GM19468 (cell line): ENCODE results near the gene GDF2.

Experiments
- ATAC-seq: cut with Tn5 transposase; IDR thresholded peaks from one replicate; pipeline ENCODE4 v1.9.1; 2021; ENCODE audit warnings: mild to moderate bottlenecking, moderate library complexity, moderate number of reproducible peaks; ENCODE audit not compliant: unreplicated experiment; ENCODE audit errors: extremely low read depth

Gene GDF2

DNA sequence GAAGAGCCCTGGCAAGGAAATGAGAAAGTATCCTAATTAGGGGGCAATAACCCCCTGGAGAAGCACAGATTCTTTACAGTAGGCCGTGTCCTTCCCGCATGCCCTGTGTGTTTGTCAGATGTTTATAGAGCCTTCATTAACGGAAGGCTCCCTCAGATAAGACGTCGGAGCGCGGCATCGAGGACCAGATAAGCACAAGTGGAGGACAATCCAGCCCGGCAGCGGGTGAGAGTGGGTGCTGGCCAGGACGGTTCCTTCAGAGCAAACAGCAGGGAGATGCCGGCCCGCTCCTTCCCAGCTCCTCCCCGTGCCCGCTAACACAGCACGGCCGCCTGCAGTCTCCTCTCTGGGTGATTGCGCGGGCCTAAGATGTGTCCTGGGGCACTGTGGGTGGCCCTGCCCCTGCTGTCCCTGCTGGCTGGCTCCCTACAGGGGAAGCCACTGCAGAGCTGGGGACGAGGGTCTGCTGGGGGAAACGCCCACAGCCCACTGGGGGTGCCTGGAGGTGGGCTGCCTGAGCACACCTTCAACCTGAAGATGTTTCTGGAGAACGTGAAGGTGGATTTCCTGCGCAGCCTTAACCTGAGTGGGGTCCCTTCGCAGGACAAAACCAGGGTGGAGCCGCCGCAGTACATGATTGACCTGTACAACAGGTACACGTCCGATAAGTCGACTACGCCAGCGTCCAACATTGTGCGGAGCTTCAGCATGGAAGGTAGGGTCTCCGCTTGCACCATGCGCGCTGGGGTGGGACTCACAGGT, at the start of gene GDF2:
Gene GDF2 (plus strand): TSS at position 155 of the 762 bp plus-strand sequence. CDS start 215 bp downstream, at position 370.
- no peak for ATAC-seq

DNA sequence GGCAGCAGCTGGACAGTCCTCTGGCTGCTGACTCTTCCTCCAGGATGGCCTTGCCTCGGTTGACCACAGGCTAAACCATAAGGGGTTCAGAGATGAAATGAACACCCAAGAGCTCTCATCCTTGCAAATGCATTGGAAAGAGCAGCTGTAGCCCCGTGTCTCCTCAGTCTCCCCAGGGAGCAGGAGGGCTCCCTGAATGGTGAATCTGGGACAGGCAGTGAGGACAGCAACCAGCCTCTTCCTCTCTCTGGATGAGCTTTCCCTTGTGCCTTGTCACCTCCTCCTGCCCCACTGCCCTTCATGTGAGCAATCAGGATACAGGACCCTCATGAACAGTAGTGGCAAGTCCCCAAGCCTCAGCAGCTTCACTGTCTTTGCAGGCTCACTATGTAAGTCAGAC, 46.2 kb upstream of the GDF2 start:
- ATAC-seq: no peak

- ATAC-seq: no peak
These were observed 45.5 kb upstream of the GDF2 start for GRCh38 chr10:47276576-47277351.

- ATAC-seq: no peak
These were observed 44.7 kb upstream of the GDF2 start for GRCh38 chr10:47277352-47278151.

DNA sequence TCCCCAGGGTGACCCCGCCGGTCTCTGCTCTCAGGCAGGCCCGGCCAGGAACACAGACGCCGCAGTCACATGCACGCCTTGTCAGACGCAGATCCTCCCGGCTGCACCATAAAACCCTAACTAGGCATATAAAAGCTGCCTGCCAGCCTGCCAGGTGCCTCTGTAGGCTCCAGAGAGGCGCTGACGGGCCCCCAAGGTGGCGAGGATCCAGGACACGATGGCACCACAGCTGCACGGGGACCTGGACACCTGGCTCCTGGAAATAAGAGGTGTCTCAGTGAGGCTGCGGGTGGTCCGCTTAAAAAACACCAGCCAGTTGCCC, 44.1 kb upstream of the GDF2 start:
- no peak for ATAC-seq

- no peak for ATAC-seq
These were observed 43.5 kb upstream of the GDF2 start for GRCh38 chr10:47278720-47279119.

DNA sequence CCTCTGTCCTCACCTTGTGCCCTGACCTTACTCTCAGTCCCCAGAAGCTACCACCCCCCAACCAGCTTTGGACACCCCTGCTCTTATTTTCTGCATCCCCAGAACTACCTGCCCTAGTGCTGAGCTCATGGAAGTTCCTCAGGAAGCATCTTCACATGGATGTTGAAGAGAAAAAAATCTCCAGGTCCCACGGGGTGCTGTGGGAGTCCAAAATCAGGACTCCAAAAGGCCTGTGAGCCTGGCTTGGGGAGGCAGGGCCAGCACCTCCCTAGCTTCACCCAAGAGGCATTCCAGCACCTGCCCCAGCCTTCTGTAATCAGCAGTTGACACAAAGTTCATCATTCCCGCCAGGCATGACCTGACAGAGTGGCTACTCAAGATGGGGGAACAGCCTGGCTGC, 43.0 kb upstream of the GDF2 start:
- no peak for ATAC-seq

DNA sequence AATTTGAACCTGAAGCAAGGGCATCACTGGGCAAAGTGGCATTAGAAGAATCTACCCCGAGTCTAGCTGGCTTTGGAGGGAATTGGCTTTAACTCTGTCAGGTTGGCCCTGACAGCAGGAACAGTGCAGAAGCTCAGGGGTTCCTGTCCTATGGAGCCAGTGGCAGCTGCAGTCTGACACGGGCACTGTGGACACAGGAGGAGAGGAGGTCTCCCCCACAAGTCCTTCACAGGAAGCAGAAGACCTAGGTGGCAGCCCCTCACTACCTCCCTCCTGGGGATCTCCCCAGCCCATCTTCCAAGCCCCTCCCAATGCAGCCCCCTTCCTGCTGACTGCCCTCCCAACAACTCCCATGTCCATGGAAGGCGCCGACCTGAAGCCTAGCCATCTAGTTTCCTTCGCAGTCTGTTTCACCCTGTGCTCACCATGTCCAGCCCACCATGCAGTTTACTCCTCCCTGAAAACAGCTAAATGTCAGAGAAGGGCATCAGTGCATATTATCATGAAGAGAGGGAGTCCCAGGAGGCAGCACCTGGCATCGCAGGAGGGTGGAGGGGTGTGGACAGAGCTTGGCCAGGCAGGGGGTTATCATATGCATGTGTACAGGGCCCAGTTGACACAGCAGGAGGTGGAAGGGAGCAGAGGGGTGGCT, 40.1 kb upstream of the GDF2 start:
- ATAC-seq: no peak

GRCh38 chr10:47282657-47283018, 39.6 kb upstream of the GDF2 start:
- ATAC-seq: no peak

DNA sequence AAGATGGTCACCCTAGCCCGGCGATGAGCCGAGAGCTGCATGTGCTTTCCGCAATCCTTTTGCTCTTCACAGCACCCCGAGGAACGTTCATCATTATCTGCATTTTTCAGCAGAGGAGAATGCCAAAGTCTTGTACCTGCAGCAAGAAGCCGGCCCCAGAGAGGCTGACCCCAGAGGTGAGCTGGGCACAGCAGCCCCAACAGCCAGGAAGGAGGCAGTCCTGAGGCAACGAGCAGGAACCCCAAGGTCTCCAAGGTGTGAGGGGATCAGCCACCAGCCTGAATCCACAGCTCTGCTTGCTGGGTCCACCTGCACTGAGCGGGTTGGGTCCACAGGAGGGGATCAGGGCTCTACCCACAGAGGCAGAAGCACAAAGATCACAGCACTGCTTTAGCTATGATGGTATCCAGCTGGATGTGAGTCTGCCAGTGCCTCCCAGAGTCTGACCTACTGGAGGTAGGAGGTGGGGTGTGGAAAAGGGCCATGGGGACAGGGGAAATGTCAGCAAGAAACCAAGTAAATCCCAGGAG, 39.1 kb upstream of the GDF2 start:
- no peak for ATAC-seq

GRCh38 chr10:47283848-47284247, 38.4 kb upstream of the GDF2 start:
- ATAC-seq: no peak

GRCh38 chr10:47285381-47286115, 36.7 kb upstream of the GDF2 start:
- no peak for ATAC-seq

GRCh38 chr10:47286116-47286505, 36.1 kb upstream of the GDF2 start:
- ATAC-seq: no peak

DNA sequence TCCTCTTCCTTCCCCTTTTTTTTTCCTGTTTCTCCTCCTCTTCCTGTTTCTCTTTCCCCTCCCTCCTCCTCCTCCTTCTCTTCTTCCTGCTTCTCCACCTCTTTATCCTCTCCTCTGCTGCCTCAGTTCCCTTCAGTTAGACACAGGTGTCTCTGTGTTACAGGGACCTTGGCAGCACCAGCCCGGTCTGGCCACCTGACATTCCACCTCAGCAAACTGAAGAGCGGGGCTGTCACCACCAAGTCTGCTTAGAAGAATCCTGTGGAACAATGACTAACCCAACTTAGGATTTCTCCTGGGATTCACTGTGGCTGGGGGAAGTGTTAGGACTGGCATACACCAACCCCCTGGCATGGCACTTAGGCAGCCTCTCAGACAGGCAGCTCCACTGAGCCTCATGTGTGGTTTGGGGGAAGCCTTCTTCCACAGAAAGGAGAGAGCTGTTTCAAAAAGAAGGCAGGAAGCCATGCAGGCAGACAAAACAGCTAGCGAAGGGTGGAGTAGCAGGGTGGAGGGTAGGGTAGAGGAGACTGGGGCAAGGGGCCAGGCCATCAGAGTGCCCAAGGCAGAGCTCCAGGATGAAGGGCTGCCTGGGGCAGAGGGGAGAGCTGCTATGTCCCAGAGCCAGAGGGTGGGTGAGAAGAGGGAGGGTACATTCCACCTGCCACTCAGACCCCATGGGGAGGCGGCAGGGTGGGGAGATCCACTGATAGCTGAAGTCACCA, 35.5 kb upstream of the GDF2 start:
- no peak for ATAC-seq

DNA sequence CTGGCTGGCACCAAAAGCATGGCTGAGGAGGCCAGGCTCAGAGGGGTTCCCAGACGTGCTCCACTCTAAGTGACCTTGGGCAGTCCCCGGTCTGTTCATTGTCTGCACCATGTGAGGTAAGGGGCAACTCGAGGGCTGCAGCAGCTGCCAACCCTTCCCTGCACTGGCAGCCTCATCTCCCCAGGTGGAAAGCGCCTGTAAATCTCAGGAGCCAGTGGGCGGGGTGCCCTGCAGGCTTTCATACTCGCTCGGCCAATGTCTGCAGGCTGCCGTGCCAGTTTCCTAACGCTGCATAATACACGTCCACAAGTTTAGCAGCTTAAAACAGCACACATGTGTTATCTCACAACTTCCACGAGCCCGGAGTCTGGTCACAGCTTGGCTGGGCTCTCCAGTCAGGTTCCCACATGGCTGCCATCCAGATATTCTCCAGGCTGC, 34.9 kb upstream of the GDF2 start:
- ATAC-seq: no peak

GRCh38 chr10:47287805-47288204, 34.4 kb upstream of the GDF2 start:
- no peak for ATAC-seq

- ATAC-seq: no peak
These were observed 34.0 kb upstream of the GDF2 start for GRCh38 chr10:47288236-47288635.

DNA sequence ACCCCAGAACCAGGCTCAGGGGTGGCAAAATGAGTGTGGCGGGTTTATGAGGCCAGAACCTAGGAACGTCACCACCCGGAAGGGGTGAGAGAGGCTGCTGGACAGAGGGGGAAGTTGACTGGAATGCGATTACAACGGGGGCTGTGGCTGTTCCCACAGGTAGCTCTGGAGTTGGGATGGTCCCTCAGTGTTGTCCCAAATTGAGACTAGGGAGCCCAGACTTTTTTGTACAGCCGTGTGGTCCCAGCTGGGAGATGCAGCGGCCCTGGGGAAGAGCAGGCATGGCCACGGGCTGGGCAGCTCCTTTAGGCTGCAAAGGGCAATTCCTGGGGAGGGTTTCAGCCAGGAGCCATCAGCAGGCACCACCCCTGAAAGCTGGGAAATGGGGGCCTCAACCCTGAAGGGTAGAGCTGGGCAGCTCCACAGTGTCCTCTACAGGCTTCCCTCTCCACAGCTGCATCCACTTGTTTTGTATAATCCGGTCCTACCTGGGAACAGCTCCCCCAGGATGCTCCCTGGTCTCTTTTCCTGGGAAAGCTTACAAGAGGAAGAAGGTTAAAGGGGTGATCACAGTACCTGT, 33.2 kb upstream of the GDF2 start:
- no peak for ATAC-seq

- ATAC-seq: no peak
These were observed 32.3 kb upstream of the GDF2 start for GRCh38 chr10:47289921-47290320.
